Left lung (tissue), 10 donors: ENCODE results near the gene NFIA. TPM values are rescaled to one million over a fixed set of nuclear protein-coding genes. Genes with fewer than 3 reads are reported as not detected.

Experiments used
- ATAC-seq: fragments of 200-7000 bp; cut with Tn5 transposase; one replicate; pipeline ENCODE4 v1.9.1; 2020; ENCODE audit warnings: moderate library complexity
- DNase-seq, 4 donors: peaks; one replicate each; pipeline ENCODE4 v3.0.0-alpha.2; 2013 to 2020
- H3K27ac ChIP-seq, 2 donors: fragments of 200-600 bp; sonication (generic) in 1 of 2; one replicate each; pipeline versions ENCODE4 v1.5.0 to v1.8.0; 2020 to 2021
- H3K27me3 ChIP-seq, 2 donors: fragments of 200-600 bp; sonication (generic) in 1 of 2; one replicate each; pipeline versions ENCODE4 v1.5.0 to v1.8.0; 2020 to 2021
- H3K36me3 ChIP-seq, 2 donors: fragments of 200-600 bp; sonication (generic) in 1 of 2; one replicate each; pipeline versions ENCODE4 v1.5.0 to v1.8.0; 2020 to 2021
- H3K4me1 ChIP-seq, 2 donors: fragments of 200-600 bp; one replicate each; pipeline ENCODE4 v1.8.0; 2021
- H3K4me3 ChIP-seq, 2 donors: fragments of 200-600 bp; sonication (generic) in 1 of 2; one replicate each; pipeline versions ENCODE4 v1.5.0 to v1.8.0; 2020 to 2021; ENCODE audit warnings: mild to moderate bottlenecking in 1 of 2
- H3K9me3 ChIP-seq, 2 donors: fragments of 200-600 bp; sonication (generic) in 1 of 2; one replicate each; pipeline versions ENCODE4 v1.5.0 to v1.8.0; 2020 to 2021
- CTCF ChIP-seq, 2 donors: fragments of 200-600 bp; sonication (generic) in 1 of 2; IDR thresholded peaks; one replicate each; pipeline versions ENCODE4 v1.5.0 to v1.8.0; 2021; ENCODE audit warnings: antibody characterized with exemption in 2 of 2
- intact Hi-C, 2 donors: fragments of 100-400 bp; cut with DNase I; formaldehyde crosslinking; loops; one replicate each; pipeline versions ENCODE4 v1.11.2 to v1.14.2; 2022
- polyA plus RNA-seq, 6 donors: library from polyadenylated mRNA; unstranded; fragments of 120-200 nt; gene quantifications; one replicate each; pipeline ENCODE4 v1.2.1, GENCODE V29; 2013; ENCODE audit not compliant: insufficient read length in 6 of 6
- total RNA-seq, 2 donors: library from RNA; stranded (reverse); fragmentation: NEBNext Ultra II Directional; extraction: Animal tissue kit (Norgen Biotek cat#: 25700); gene quantifications; one replicate each; pipeline ENCODE4 v1.2.1, GENCODE V29; 2021
- donor health status: DM: no; HTN: yes; CAD: no.
- donor health status: DM: no; HTN: no; CAD: no.

NFIA gene
- total and polyA plus RNA-seq, 8 donors, result 30.4 to 60.7 (median 37.6) TPM

GRCh38 chr1:61046434-61046833 lies 35.9 kb upstream of the NFIA start:
- H3K4me3 ChIP-seq, result no peak overlapping the region

GRCh38 chr1:61047061-61047460 lies 35.3 kb upstream of the NFIA start:
- Histone ChIP-seq H3K9me3 (no peaks in the 10 kb centered on the region), H3K4me3 (no peak overlapping the region), H3K27ac (no peak overlapping the region), H3K4me1 (peaks cover 7 to 31% of the 10 kb centered on the region in 2 donors), H3K36me3 (no peaks in the 10 kb centered on the region), H3K27me3 (peaks cover 0 to 35% of the 10 kb centered on the region in 2 donors)
- intact Hi-C loops, result loop anchor here in 1 of 2 donors (10.0 kb wide), 2 partner anchors 72 to 808 kb away; no protein-coding TSS in a partner anchor
- DNase-seq (no peak), ATAC-seq (no peak)
- TF ChIP-seq CTCF (IDR thresholded peaks at IDR 0.05), result no peak

More at GRCh38 chr1:61046434-61046833, 35.9 kb upstream of the NFIA start:
- no peak for ATAC-seq
- H3K9me3 ChIP-seq, result no peaks in the 10 kb centered on the region
- no peaks in the 10 kb centered on the region for H3K36me3 ChIP-seq
- TF ChIP-seq CTCF (IDR thresholded peaks at IDR 0.05), result no peak
- H3K4me1 ChIP-seq, result peaks cover 7 to 24% of the 10 kb centered on the region in 2 donors
- H3K27ac ChIP-seq, result no peak overlapping the region
- DNase-seq, result no peak
- intact Hi-C loops, result loop anchor here in 1 of 2 donors (10.0 kb wide), 2 partner anchors 72 to 808 kb away; no protein-coding TSS in a partner anchor
- H3K27me3 ChIP-seq, result peaks cover 0 to 28% of the 10 kb centered on the region in 2 donors

DNA sequence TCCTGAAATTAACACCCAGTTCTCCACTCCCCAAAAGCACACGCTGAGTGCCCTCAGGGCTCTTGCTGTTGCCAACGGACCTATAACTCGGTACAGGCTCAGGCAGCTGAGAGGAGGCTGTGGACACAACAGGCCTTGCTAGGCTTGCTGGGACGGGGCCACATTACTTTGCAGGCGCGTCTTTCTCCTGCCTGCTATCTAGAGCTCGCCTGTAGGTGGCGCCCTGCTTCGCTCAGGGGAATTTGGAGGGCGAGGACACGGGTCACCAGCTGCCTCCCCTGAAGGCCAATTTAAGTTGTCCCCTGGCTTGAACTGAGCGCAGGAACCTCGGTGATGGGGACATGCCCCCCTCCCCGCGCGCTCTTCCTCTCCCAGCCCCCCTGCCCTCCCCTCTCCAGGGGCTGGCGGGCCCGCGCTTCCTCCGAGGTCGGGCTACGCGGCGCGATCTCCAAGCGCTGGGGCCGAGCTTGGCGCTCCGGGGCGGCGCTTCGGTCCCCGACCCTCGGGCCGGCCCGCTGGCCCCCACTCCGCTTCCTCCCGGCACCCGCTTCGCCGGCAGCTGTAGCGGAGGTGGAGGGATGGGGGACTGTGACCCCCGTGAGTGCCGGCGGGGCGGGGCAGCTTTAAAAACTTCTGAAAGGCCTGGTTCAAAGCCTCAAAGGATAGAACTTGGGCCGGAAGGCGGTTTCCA lies 32.4 kb upstream of the NFIA start:
- Histone ChIP-seq H3K27me3 (peaks cover 0 to 50% of the 10 kb centered on the region in 2 donors), H3K4me3 (peak overlapping the region; percentile 80 to 83), H3K27ac (peak overlapping the region; percentile 90 to 94), H3K36me3 (no peaks in the 10 kb centered on the region), H3K4me1 (peaks cover 20 to 46% of the 10 kb centered on the region in 2 donors), H3K9me3 (no peaks in the 10 kb centered on the region)
- intact Hi-C loops, result loop anchor here in 1 of 2 donors (10.0 kb wide), 4 partner anchors 75 to 805 kb away; no protein-coding TSS in a partner anchor
- DNase-seq (peak; percentile 92 to 96 (median 94)), ATAC-seq (peak; percentile 91)
- TF ChIP-seq CTCF (IDR thresholded peaks at IDR 0.05), result peak; percentile 93 to 97

DNA sequence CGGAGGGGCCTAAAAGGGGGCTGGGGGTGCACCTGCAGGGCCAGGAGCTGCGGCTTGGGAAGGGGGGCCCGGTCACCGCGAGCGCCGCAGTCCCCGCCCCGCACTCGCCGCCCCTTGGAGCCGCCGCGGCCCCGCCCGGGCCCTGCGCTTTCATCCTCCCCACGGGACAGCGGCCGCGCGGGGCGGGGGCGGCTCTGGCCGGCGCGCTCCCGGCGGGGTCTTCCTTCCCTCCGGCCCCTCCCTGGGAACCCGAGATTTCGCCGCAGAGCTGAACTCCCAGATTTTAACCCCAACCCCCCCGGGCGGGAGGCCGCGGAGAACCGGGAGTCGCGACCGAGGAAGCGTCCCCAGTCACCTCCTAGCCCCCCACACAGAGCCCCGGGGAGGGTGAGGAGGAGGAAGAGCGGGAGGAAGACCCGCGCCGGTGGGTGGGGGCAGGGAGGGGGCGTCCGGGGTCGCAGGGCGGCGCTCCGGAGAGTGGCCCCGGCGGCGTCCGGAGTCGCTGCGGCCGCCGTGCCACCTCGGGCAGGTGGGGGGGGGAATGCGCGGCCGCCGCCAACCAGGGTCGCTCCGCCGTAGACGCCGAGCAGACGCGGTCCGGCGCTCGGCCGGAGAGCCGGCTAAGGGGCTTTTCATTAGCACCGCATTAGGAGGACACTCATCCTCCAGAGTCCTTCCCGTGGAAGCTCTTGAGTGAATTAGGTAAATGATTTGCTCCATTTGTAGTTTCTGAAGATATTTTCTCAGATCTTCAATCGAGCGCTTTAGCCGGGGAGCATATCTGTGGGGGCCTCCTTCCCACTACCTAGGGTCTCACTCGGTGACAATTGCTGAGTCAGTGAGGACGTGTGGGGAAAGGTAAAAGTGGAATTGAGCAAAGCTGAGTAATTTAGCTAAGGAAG lies 31.6 kb upstream of the NFIA start:
- intact Hi-C loops, result loop anchor here in 1 of 2 donors (10.0 kb wide), 2 partner anchors 284 to 404 kb away; no protein-coding TSS in a partner anchor
- peak overlapping the region; percentile 90 to 94 for H3K27ac ChIP-seq
- no peaks in the 10 kb centered on the region for H3K36me3 ChIP-seq
- H3K4me3 ChIP-seq, result peak overlapping the region; percentile 80 to 83
- no peaks in the 10 kb centered on the region for H3K9me3 ChIP-seq
- peak in 3 of 4 donors; percentile 53 to 89 (median 55) for DNase-seq
- peaks cover 20 to 46% of the 10 kb centered on the region in 2 donors for H3K4me1 ChIP-seq
- H3K27me3 ChIP-seq, result peaks cover 0 to 52% of the 10 kb centered on the region in 2 donors
- no peak for TF ChIP-seq CTCF (IDR thresholded peaks at IDR 0.05)
- peak; percentile 80 for ATAC-seq
